Stimulated activated CD4-positive, alpha-beta T cell treated with anti-CD3 and anti-CD28 coated beads, TNF-alpha, amount 100 ng/mL, for 24 hours (primary cell): ENCODE measurements around the gene PCGF3.
"Not testable (repeated sequence)": the region's sequence is repeated elsewhere in the genome, so short reads cannot be mapped to it uniquely, and the experiment has no call there.

ENCODE experiments used
- DNase-seq, 3 experiments: peaks; one replicate each; pipeline ENCODE4 v3.0.0-alpha.2; 2020; ENCODE audit warnings: low read depth in 3 of 3

The PCGF3 gene

GRCh38 chr4:794900-795725 lies 89.5 kb downstream of the PCGF3 start:
- DNase-seq, result no peak

GRCh38 chr4:795726-796119 lies 90.1 kb downstream of the PCGF3 start:
- no peak for DNase-seq

- DNase-seq, result no peak
These were observed 90.6 kb downstream of the PCGF3 start for GRCh38 chr4:796206-796605.

GRCh38 chr4:797066-797465 lies 91.4 kb downstream of the PCGF3 start:
- no peak for DNase-seq

GRCh38 chr4:801436-802124 lies 95.9 kb downstream of the PCGF3 start:
- DNase-seq, result no peak

GRCh38 chr4:803884-804283 lies 98.3 kb downstream of the PCGF3 start:
- DNase-seq, result no peak

GRCh38 chr4:804804-805203 lies 99.2 kb downstream of the PCGF3 start:
- no peak for DNase-seq

- not testable (repeated sequence) for DNase-seq
These were observed 101.3 kb downstream of the PCGF3 start for GRCh38 chr4:806979-807378.

GRCh38 chr4:807792-808191 lies 102.2 kb downstream of the PCGF3 start:
- no peak for DNase-seq

GRCh38 chr4:808860-809570 lies 103.4 kb downstream of the PCGF3 start:
- DNase-seq, result no peak

- no peak for DNase-seq
These were observed 108.3 kb downstream of the PCGF3 start for GRCh38 chr4:813900-814299.

- no peak for DNase-seq
These were observed 108.7 kb downstream of the PCGF3 start for GRCh38 chr4:814312-814850.

- DNase-seq, result no peak
These were observed 110.0 kb downstream of the PCGF3 start for GRCh38 chr4:815464-816146.

- no peak for DNase-seq
These were observed 112.7 kb downstream of the PCGF3 start for GRCh38 chr4:818106-818921.

- DNase-seq, result no peak
These were observed 114.0 kb downstream of the PCGF3 start for GRCh38 chr4:819401-820229.
